Naive thymus-derived CD4-positive, alpha-beta T cell (primary cell): ENCODE results near the gene OASL. TPM values are rescaled to one million over a fixed set of nuclear protein-coding genes. Genes with fewer than 3 reads are reported as not detected.
A peak's percentile ranks its signal among the peaks of the same experiment; 100 is the strongest.
"Not testable (repeated sequence)": the region's sequence is repeated elsewhere in the genome, so short reads cannot be mapped to it uniquely, and the experiment has no call there.

Experiments used
- ATAC-seq: fragments of 150-1000 bp; cut with Tn5 transposase; 2 replicates; pipeline ENCODE4 v1.10.0; 2021; ENCODE audit warnings: mild to moderate bottlenecking, moderate library complexity
- CTCF ChIA-PET: fragments of 350-600 bp; sonication (Branson Sonifier 250); formaldehyde crosslinking; loops from one replicate; lab custom pipeline; 2021; ENCODE audit warnings: antibody characterized with exemption; lab: Charles Lee
- POLR2A ChIA-PET: fragments of 350-600 bp; sonication (Branson Sonifier 250); formaldehyde crosslinking; loops from one replicate; lab custom pipeline; 2021; ENCODE audit warnings: antibody characterized with exemption, inconsistent platforms; lab: Charles Lee
- DNase-seq, 9 donors: peaks; one replicate each; pipeline versions ENCODE4 v3.0.0 to v3.0.0-alpha.2; 2020 to 2022; ENCODE audit warnings: mixed read lengths in 1 of 9
- H3K27ac ChIP-seq: one replicate; pipeline ENCODE4 v1.7.0; 2013; ENCODE audit warnings: mild to moderate bottlenecking, low read depth, low read length, moderate library complexity
- H3K27me3 ChIP-seq, 2 donors: one replicate each; pipeline ENCODE4 v1.7.0; 2013; ENCODE audit warnings: low read length in 2 of 2, mild to moderate bottlenecking in 2 of 2, moderate library complexity in 2 of 2; ENCODE audit not compliant: control insufficient read depth in 2 of 2, insufficient read depth in 2 of 2
- H3K36me3 ChIP-seq, 3 experiments: 1 replicate in 2 of 3; 2 replicates in 1 of 3; pipeline ENCODE4 v1.7.0; 2013; ENCODE audit warnings: low read length in 3 of 3, mild to moderate bottlenecking in 3 of 3, moderate library complexity in 1 of 3; ENCODE audit not compliant: insufficient read depth in 3 of 3, control insufficient read depth in 2 of 3
- H3K4me1 ChIP-seq, 2 donors: one replicate each; pipeline ENCODE4 v1.7.0; 2013; ENCODE audit warnings: low read length in 2 of 2, mild to moderate bottlenecking in 2 of 2, moderate library complexity in 1 of 2; ENCODE audit not compliant: control insufficient read depth in 2 of 2, insufficient read depth in 2 of 2
- H3K4me3 ChIP-seq: 2 replicates; pipeline ENCODE4 v1.7.0; 2013; ENCODE audit warnings: mild to moderate bottlenecking, low read length
- H3K9me3 ChIP-seq, 3 experiments: 1 replicate in 2 of 3; 2 replicates in 1 of 3; pipeline ENCODE4 v1.7.0; 2013; ENCODE audit warnings: low read length in 3 of 3; ENCODE audit not compliant: control insufficient read depth in 2 of 3
- H3K27ac Mint-ChIP-seq, 9 donors: one replicate each; pipeline ENCODE4 v1.8.0; 2020 to 2022; ENCODE audit warnings: mixed read lengths in 9 of 9, mild to moderate bottlenecking in 8 of 9, moderate library complexity in 5 of 9, inconsistent platforms in 2 of 9
- H3K27me3 Mint-ChIP-seq, 5 donors: one replicate each; pipeline ENCODE4 v1.8.0; 2021 to 2022; ENCODE audit warnings: mixed read lengths in 5 of 5, mild to moderate bottlenecking in 1 of 5
- H3K36me3 Mint-ChIP-seq, 5 donors: one replicate each; pipeline ENCODE4 v1.8.0; 2020 to 2022; ENCODE audit warnings: mixed read lengths in 5 of 5, mild to moderate bottlenecking in 3 of 5, inconsistent platforms in 1 of 5
- H3K4me1 Mint-ChIP-seq, 7 donors: one replicate each; pipeline ENCODE4 v1.8.0; 2020 to 2022; ENCODE audit warnings: mixed read lengths in 7 of 7, mild to moderate bottlenecking in 3 of 7, inconsistent platforms in 1 of 7
- H3K4me3 Mint-ChIP-seq, 10 donors: one replicate each; pipeline ENCODE4 v1.8.0; 2020 to 2022; ENCODE audit warnings: mild to moderate bottlenecking in 10 of 10, mixed read lengths in 10 of 10, moderate library complexity in 6 of 10, inconsistent platforms in 2 of 10
- H3K9me3 Mint-ChIP-seq, 11 donors: one replicate each; pipeline ENCODE4 v1.8.0; 2020 to 2022; ENCODE audit warnings: mixed read lengths in 11 of 11, mild to moderate bottlenecking in 4 of 11, inconsistent platforms in 1 of 11, moderate library complexity in 1 of 11
- intact Hi-C, 2 donors: fragments of 100-400 bp; cut with micrococcal nuclease; formaldehyde crosslinking; loops; one replicate each; pipeline ENCODE4 v1.15.1; 2023
- polyA plus RNA-seq, 2 donors: library from polyadenylated mRNA; unstranded; fragments of 300-500 nt; fragmentation: Illumina TruSeq; gene quantifications; one replicate each; pipeline ENCODE4 v1.2.3, GENCODE V29; 2021
- total RNA-seq, 6 experiments: library from RNA in 5 of 6; stranded (reverse) in 5 of 6; gene quantifications; 1 replicate in 5 of 6; 2 replicates in 1 of 6; pipeline ENCODE4 v1.2.3 and lab custom pipeline; 2021 to 2026

OASL gene
- total and polyA plus RNA-seq, 7 experiments from 2014 or later = 1.2 to 19.4 (median 2.8) TPM

- Mint-ChIP-seq H3K27me3 (peaks cover 0 to 43% (median 0%) of the 10 kb centered on the region in 5 donors), H3K4me3 (peak overlapping the region in 1 of 10 donors; percentile 58), H3K4me1 (peaks cover 0 to 16% (median 7%) of the 10 kb centered on the region in 7 donors), H3K27ac (peak overlapping the region in 1 of 9 donors; percentile 51)
- H3K9me3 Mint-ChIP-seq, H3K4me3 ChIP-seq, H3K4me1 ChIP-seq, H3K36me3 Mint-ChIP-seq, intact Hi-C loops, DNase-seq, H3K9me3 ChIP-seq, H3K36me3 ChIP-seq, H3K27me3 ChIP-seq, H3K27ac ChIP-seq, ATAC-seq: not testable (repeated sequence)
- ChIA-PET CTCF (interaction anchor here (0.7 kb wide), 1 partner anchor 367 kb away, joined by 3 read pairs; no protein-coding TSS in a partner anchor), POLR2A (interaction anchor here (0.9 kb wide), 1 partner anchor 9 kb away, joined by 3 read pairs; the partner anchor contains the start of gene OASL)
These were observed 8.4 kb upstream of the OASL start for GRCh38 chr12:121047400-121047799.

- no peak overlapping the region for H3K4me3 ChIP-seq
- peaks cover 3 to 6% of the 10 kb centered on the region in 2 donors for H3K4me1 ChIP-seq
- ATAC-seq (no peak), DNase-seq (no peak)
- no peaks in the 10 kb centered on the region for H3K9me3 Mint-ChIP-seq
- peaks cover 0 to 32% (median 0%) of the 10 kb centered on the region in 5 donors for H3K27me3 Mint-ChIP-seq
- no peak overlapping the region for H3K27ac ChIP-seq
- no peaks in the 10 kb centered on the region for H3K27me3 ChIP-seq
- H3K4me1 Mint-ChIP-seq = peaks cover 8 to 28% (median 20%) of the 10 kb centered on the region in 7 donors
- ChIA-PET CTCF (no interaction called here), POLR2A (no interaction called here)
- peaks cover 0 to 2% (median 0%) of the 10 kb centered on the region in 5 donors for H3K36me3 Mint-ChIP-seq
- no peak overlapping the region for H3K4me3 Mint-ChIP-seq
- no peaks in the 10 kb centered on the region for H3K9me3 ChIP-seq
- intact Hi-C loops = no loop called here
- H3K27ac Mint-ChIP-seq = peak overlapping the region in 1 of 9 donors; percentile 16
- H3K36me3 ChIP-seq = no peaks in the 10 kb centered on the region
These were observed 4.0 kb upstream of the OASL start for GRCh38 chr12:121043067-121043466.

- Mint-ChIP-seq H3K27ac (peak overlapping the region in 7 of 9 donors; percentile 2 to 94 (median 63)), H3K36me3 (peaks cover 0 to 33% (median 0%) of the 10 kb centered on the region in 5 donors), H3K27me3 (peaks cover 0 to 2% (median 0%) of the 10 kb centered on the region in 5 donors), H3K4me3 (peak overlapping the region; percentile 17 to 99 (median 53)), H3K4me1 (peaks cover 32 to 60% (median 48%) of the 10 kb centered on the region in 7 donors), H3K9me3 (peaks cover 0 to 6% (median 0%) of the 10 kb centered on the region in 11 donors)
- DNase-seq (peak in 1 of 9 donors; percentile 28), ATAC-seq (peak; percentile 17)
- POLR2A ChIA-PET = no interaction called here
- Histone ChIP-seq H3K4me3 (peak overlapping the region; percentile 15), H3K4me1 (peaks cover 48 to 51% of the 10 kb centered on the region in 2 donors), H3K36me3 (no peaks in the 10 kb centered on the region), H3K27ac (no peak overlapping the region), H3K27me3 (no peaks in the 10 kb centered on the region), H3K9me3 (no peaks in the 10 kb centered on the region)
- intact Hi-C loops = no loop called here
- CTCF ChIA-PET = interaction anchor here (0.6 to 2.2 kb wide), 2 partner anchors 23 to 703 kb away, joined by 4 to 9 read pairs; no protein-coding TSS in a partner anchor
These were observed 2.2 kb downstream of the OASL start for GRCh38 chr12:121036810-121037326.

- H3K27ac ChIP-seq = no peak overlapping the region
- peaks cover 30 to 59% (median 48%) of the 10 kb centered on the region in 7 donors for H3K4me1 Mint-ChIP-seq
These were observed 4.3 kb downstream of the OASL start for GRCh38 chr12:121034616-121035305.

GRCh38 chr12:121033625-121034349 lies 5.3 kb downstream of the OASL start:
- Mint-ChIP-seq H3K4me3 (peak overlapping the region in 8 of 10 donors; percentile 5 to 72 (median 28)), H3K9me3 (peaks cover 0 to 6% (median 0%) of the 10 kb centered on the region in 11 donors), H3K27ac (peak overlapping the region in 8 of 9 donors; percentile 59 to 93 (median 82)), H3K36me3 (peaks cover 3 to 39% (median 3%) of the 10 kb centered on the region in 5 donors), H3K4me1 (peaks cover 29 to 52% (median 44%) of the 10 kb centered on the region in 7 donors), H3K27me3 (no peaks in the 10 kb centered on the region)
- peaks cover 48 to 51% of the 10 kb centered on the region in 2 donors for H3K4me1 ChIP-seq
- intact Hi-C loops = loop anchor here (1.0 kb wide), 2 partner anchors 17 to 27 kb away; partner anchors contain the start of gene C12orf43 (in 1 of the 2)
- DNase-seq (peak in 3 of 9 donors; percentile 13 to 43 (median 16)), ATAC-seq (peak; percentile 81)
- POLR2A ChIA-PET = interaction anchor here (1.0 to 1.3 kb wide), 3 partner anchors 21 to 192 kb away, joined by 3 to 4 read pairs (median 3); no protein-coding TSS in a partner anchor
- H3K27me3 ChIP-seq = no peaks in the 10 kb centered on the region
- H3K4me3 ChIP-seq = peak overlapping the region; percentile 26
- no peaks in the 10 kb centered on the region for H3K36me3 ChIP-seq
- CTCF ChIA-PET = interaction anchor here (0.6 to 1.7 kb wide), 2 partner anchors 26 to 765 kb away, joined by 5 to 9 read pairs; no protein-coding TSS in a partner anchor
- H3K9me3 ChIP-seq = no peaks in the 10 kb centered on the region
- no peak overlapping the region for H3K27ac ChIP-seq

More at GRCh38 chr12:121034616-121035305, 4.3 kb downstream of the OASL start:
- ATAC-seq (no peak), DNase-seq (no peak)
- Mint-ChIP-seq H3K36me3 (peaks cover 3 to 41% (median 3%) of the 10 kb centered on the region in 5 donors), H3K27ac (peak overlapping the region; percentile 50 to 93 (median 82)), H3K9me3 (peaks cover 0 to 6% (median 0%) of the 10 kb centered on the region in 11 donors), H3K4me3 (peak overlapping the region in 7 of 10 donors; percentile 22 to 72 (median 61)), H3K27me3 (no peaks in the 10 kb centered on the region)
- Histone ChIP-seq H3K27me3 (no peaks in the 10 kb centered on the region), H3K4me1 (peaks cover 48 to 51% of the 10 kb centered on the region in 2 donors), H3K36me3 (no peaks in the 10 kb centered on the region), H3K4me3 (peak overlapping the region; percentile 26), H3K9me3 (no peaks in the 10 kb centered on the region)
- POLR2A ChIA-PET = interaction anchor here (0.6 to 1.3 kb wide), 3 partner anchors 22 to 708 kb away, joined by 3 to 4 read pairs (median 3); no protein-coding TSS in a partner anchor
- intact Hi-C loops = loop anchor here (1.0 kb wide), 2 partner anchors 18 to 26 kb away; partner anchors contain the start of gene C12orf43 (in 1 of the 2)
- CTCF ChIA-PET = interaction anchor here (1.1 to 1.7 kb wide), 2 partner anchors 25 to 61 kb away, joined by 3 to 9 read pairs; no protein-coding TSS in a partner anchor
